Glutamatergic neuron (in vitro differentiated cells): Measurements from ENCODE around the gene SEL1L2. TPM values are rescaled to one million over a fixed set of nuclear protein-coding genes. Genes with fewer than 3 reads are reported as not detected.

Source experiments
- DNase-seq: peaks from one replicate; pipeline ENCODE4 v3.0.0; 2022
- H3K27ac Mint-ChIP-seq: one replicate; pipeline ENCODE4 v1.8.0; 2020; ENCODE audit warnings: mild to moderate bottlenecking, mixed read lengths, inconsistent platforms; ENCODE audit not compliant: unreplicated experiment
- H3K27me3 Mint-ChIP-seq: one replicate; pipeline ENCODE4 v1.8.0; 2020; ENCODE audit warnings: mild to moderate bottlenecking, moderate library complexity, mixed read lengths, inconsistent platforms; ENCODE audit not compliant: unreplicated experiment
- H3K36me3 Mint-ChIP-seq: one replicate; pipeline ENCODE4 v1.8.0; 2020; ENCODE audit warnings: mild to moderate bottlenecking, mixed read lengths, inconsistent platforms; ENCODE audit not compliant: unreplicated experiment
- H3K4me1 Mint-ChIP-seq: one replicate; pipeline ENCODE4 v1.8.0; 2020; ENCODE audit warnings: mild to moderate bottlenecking, low read depth, mixed read lengths, inconsistent platforms; ENCODE audit not compliant: unreplicated experiment
- H3K4me3 Mint-ChIP-seq: one replicate; pipeline ENCODE4 v1.8.0; 2020; ENCODE audit warnings: mild to moderate bottlenecking, mixed read lengths, inconsistent platforms; ENCODE audit not compliant: unreplicated experiment
- H3K9me3 Mint-ChIP-seq: one replicate; pipeline ENCODE4 v1.8.0; 2020; ENCODE audit warnings: mild to moderate bottlenecking, moderate library complexity, mixed read lengths, inconsistent platforms; ENCODE audit not compliant: unreplicated experiment
- CTCF ChIP-seq: fragments of 200-600 bp; sonication (generic); IDR thresholded peaks from one replicate; pipeline ENCODE4 v1.5.0; 2021; ENCODE audit not compliant: partially characterized antibody, unreplicated experiment
- total RNA-seq: library from RNA; stranded (reverse); fragmentation: NEBNext Ultra II Directional; extraction: Animal tissue kit (Norgen Biotek cat#: 25700); gene quantifications from one replicate; pipeline ENCODE4 v1.2.1, GENCODE V29; 2021; ENCODE audit not compliant: unreplicated experiment

SEL1L2 gene
- total RNA-seq, 1 donor from 2014 or later = not detected

GRCh38 chr20:13821876-13822275 is 168.5 kb downstream of the SEL1L2 start:
- Mint-ChIP-seq H3K4me3 (no peak overlapping the region), H3K9me3 (no peaks in the 10 kb centered on the region), H3K36me3 (no peaks in the 10 kb centered on the region), H3K4me1 (peaks cover 2% of the 10 kb centered on the region), H3K27me3 (peaks cover 2% of the 10 kb centered on the region), H3K27ac (no peak overlapping the region)
- DNase-seq = no peak
- no peak for TF ChIP-seq CTCF

- no peaks in the 10 kb centered on the region for H3K9me3 Mint-ChIP-seq
- H3K4me3 Mint-ChIP-seq = no peak overlapping the region
- TF ChIP-seq CTCF = peak; percentile 88
- DNase-seq = peak; percentile 19
- H3K36me3 Mint-ChIP-seq = no peaks in the 10 kb centered on the region
- no peak overlapping the region for H3K27ac Mint-ChIP-seq
- H3K27me3 Mint-ChIP-seq = peaks cover 2% of the 10 kb centered on the region
- H3K4me1 Mint-ChIP-seq = peaks cover 2% of the 10 kb centered on the region
Observed at GRCh38 chr20:13819885-13820645, 170.3 kb downstream of the SEL1L2 start.

- Mint-ChIP-seq H3K9me3 (no peaks in the 10 kb centered on the region), H3K4me1 (peaks cover 2% of the 10 kb centered on the region), H3K4me3 (no peak overlapping the region), H3K27ac (no peak overlapping the region), H3K36me3 (no peaks in the 10 kb centered on the region), H3K27me3 (no peaks in the 10 kb centered on the region)
- no peak for TF ChIP-seq CTCF
- no peak for DNase-seq
Observed at GRCh38 chr20:13817342-13817741, 173.1 kb downstream of the SEL1L2 start.

- DNase-seq = no peak
- H3K4me3 Mint-ChIP-seq = no peak overlapping the region
- no peaks in the 10 kb centered on the region for H3K27me3 Mint-ChIP-seq
- no peaks in the 10 kb centered on the region for H3K36me3 Mint-ChIP-seq
- peaks cover 2% of the 10 kb centered on the region for H3K4me1 Mint-ChIP-seq
- no peak overlapping the region for H3K27ac Mint-ChIP-seq
- H3K9me3 Mint-ChIP-seq = no peaks in the 10 kb centered on the region
- no peak for TF ChIP-seq CTCF
Observed at GRCh38 chr20:13816757-13817156, 173.7 kb downstream of the SEL1L2 start.

- Mint-ChIP-seq H3K27me3 (no peaks in the 10 kb centered on the region), H3K36me3 (no peaks in the 10 kb centered on the region), H3K4me1 (no peaks in the 10 kb centered on the region), H3K4me3 (no peak overlapping the region), H3K27ac (no peak overlapping the region), H3K9me3 (no peaks in the 10 kb centered on the region)
- DNase-seq = no peak
- TF ChIP-seq CTCF = no peak
Observed at GRCh38 chr20:13814672-13815071, 175.7 kb downstream of the SEL1L2 start.
